ENCODE measurements around the gene GLT8D1. TPM values are rescaled to one million over a fixed set of nuclear protein-coding genes. Genes with fewer than 3 reads are reported as not detected.

The GLT8D1 gene
- total RNA-seq, 2 experiments from 2014 or later = 34.0 to 35.6 TPM

DNA sequence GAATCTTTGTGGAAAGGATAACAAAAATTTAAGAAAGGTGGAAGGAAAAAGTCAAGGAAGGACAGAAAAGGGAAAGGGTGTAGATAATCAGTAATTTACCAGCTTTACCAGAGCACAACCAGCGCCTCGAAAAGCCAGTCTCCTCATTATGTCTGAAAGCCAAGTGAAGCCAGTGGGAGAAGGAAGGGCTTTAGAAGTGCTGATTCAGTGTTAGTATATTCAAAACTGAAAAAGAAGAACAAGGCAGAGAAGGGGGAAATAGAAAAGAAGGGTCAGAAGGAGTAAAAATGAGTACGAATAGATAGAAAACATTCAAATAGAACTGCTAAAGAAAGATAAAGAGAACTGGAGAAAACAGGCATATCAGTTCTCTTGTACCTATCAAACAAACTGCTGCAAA, 24.0 kb downstream of the GLT8D1 start:
- H4K20me1 ChIP-seq (ENCODE audit: insufficient read depth, low read length) = peaks cover 17% of the 10 kb centered on the region; the same call in 1 of the 2 replicates
- H3K27ac ChIP-seq (ENCODE audit: low read depth, low read length, poor library complexity, severe bottlenecking) = no peak overlapping the region
- CTCF ChIA-PET (ENCODE audit: unreplicated experiment) = no interaction called here
- TF ChIP-seq, protein P1, sequence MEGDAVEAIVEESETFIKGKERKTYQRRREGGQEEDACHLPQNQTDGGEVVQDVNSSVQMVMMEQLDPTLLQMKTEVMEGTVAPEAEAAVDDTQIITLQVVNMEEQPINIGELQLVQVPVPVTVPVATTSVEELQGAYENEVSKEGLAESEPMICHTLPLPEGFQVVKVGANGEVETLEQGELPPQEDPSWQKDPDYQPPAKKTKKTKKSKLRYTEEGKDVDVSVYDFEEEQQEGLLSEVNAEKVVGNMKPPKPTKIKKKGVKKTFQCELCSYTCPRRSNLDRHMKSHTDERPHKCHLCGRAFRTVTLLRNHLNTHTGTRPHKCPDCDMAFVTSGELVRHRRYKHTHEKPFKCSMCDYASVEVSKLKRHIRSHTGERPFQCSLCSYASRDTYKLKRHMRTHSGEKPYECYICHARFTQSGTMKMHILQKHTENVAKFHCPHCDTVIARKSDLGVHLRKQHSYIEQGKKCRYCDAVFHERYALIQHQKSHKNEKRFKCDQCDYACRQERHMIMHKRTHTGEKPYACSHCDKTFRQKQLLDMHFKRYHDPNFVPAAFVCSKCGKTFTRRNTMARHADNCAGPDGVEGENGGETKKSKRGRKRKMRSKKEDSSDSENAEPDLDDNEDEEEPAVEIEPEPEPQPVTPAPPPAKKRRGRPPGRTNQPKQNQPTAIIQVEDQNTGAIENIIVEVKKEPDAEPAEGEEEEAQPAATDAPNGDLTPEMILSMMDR (conservative IDR thresholded peaks at IDR 0.05; ENCODE audit: low read length) = no peak
- TF ChIP-seq EZH2phosphoT487 (IDR thresholded peaks at IDR 0.05; ENCODE audit: borderline replicate concordance, low read depth, low read length) = no peak
- POLR2A ChIA-PET = interaction anchor here (0.7 kb wide), 1 partner anchor 9 kb away, joined by 3 read pairs; no protein-coding TSS in a partner anchor
- no peak for DNase-seq (ENCODE audit: low spot score)
- BruUV-seq (replicated peaks) = no TSS peak
- no peak overlapping the region for H3K4me3 ChIP-seq (ENCODE audit: low read depth, low read length, poor library complexity, severe bottlenecking)
- peaks cover 22% of the 10 kb centered on the region for H3K4me1 ChIP-seq (ENCODE audit: insufficient read depth, low read length, poor library complexity, severe bottlenecking)
- peaks cover 66% of the 10 kb centered on the region for H3K79me2 ChIP-seq (ENCODE audit: insufficient read depth, low read depth, low read length)
- no peaks in the 10 kb centered on the region for H3K9me3 ChIP-seq (ENCODE audit: low read length)
- peaks cover 61% of the 10 kb centered on the region for H3K36me3 ChIP-seq (ENCODE audit: insufficient read depth, low read length)
- intact Hi-C loops (cut with micrococcal nuclease; ENCODE audit: unreplicated experiment) = no loop called here
- H3K9me2 ChIP-seq (ENCODE audit: insufficient read depth, low read length) = no peaks in the 10 kb centered on the region
- no peak overlapping the region for H3K4me2 ChIP-seq (ENCODE audit: low read length)
- H2AFZ ChIP-seq (ENCODE audit: low read length) = no peak overlapping the region

DNA sequence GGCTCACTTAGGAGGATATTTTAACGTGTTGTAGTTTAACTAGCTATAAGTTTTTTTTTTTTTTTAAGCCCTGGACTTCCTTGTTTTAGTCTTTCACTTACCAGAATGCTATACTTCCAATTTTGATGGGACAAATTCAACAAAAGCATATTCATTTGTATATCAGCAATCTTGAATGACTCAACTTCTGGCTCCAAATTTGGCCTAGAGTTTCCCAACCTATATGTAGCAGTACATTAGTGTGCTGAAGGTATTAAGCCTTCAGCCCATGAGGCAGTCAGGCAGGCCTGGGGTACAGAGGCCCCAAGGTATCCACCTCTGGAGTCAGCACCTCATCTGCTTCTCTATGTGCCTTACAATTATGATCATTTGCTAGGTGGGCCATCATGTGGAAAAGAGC, 25.8 kb downstream of the GLT8D1 start:
- Histone ChIP-seq H3K4me2 (ENCODE audit: low read length) (no peak overlapping the region), H3K36me3 (ENCODE audit: insufficient read depth, low read length) (peaks cover 71% of the 10 kb centered on the region), H3K4me1 (ENCODE audit: insufficient read depth, low read length, poor library complexity, severe bottlenecking) (peaks cover 22% of the 10 kb centered on the region), H3K27ac (ENCODE audit: low read depth, low read length, poor library complexity, severe bottlenecking) (no peak overlapping the region), H4K20me1 (ENCODE audit: insufficient read depth, low read length) (peaks cover 22% of the 10 kb centered on the region; the same call in 1 of the 2 replicates), H3K9me2 (ENCODE audit: insufficient read depth, low read length) (no peaks in the 10 kb centered on the region), H2AFZ (ENCODE audit: low read length) (no peak overlapping the region), H3K4me3 (ENCODE audit: low read depth, low read length, poor library complexity, severe bottlenecking) (no peak overlapping the region), H3K9me3 (ENCODE audit: low read length) (no peaks in the 10 kb centered on the region), H3K79me2 (ENCODE audit: insufficient read depth, low read depth, low read length) (peaks cover 54% of the 10 kb centered on the region)
- intact Hi-C loops (cut with micrococcal nuclease; ENCODE audit: unreplicated experiment) = no loop called here
- CTCF ChIA-PET (ENCODE audit: unreplicated experiment) = no interaction called here
- POLR2A ChIA-PET = interaction anchor here (1.2 kb wide), 1 partner anchor 26 kb away, joined by 3 read pairs; the partner anchor contains the start of genes GLT8D1 and SPCS1
- no peak for TF ChIP-seq EZH2phosphoT487 (IDR thresholded peaks at IDR 0.05; ENCODE audit: borderline replicate concordance, low read depth, low read length)
- TF ChIP-seq, protein P1 (conservative IDR thresholded peaks at IDR 0.05; ENCODE audit: low read length) = no peak
- BruUV-seq (replicated peaks) = no TSS peak
- DNase-seq (ENCODE audit: low spot score) = no peak

DNA sequence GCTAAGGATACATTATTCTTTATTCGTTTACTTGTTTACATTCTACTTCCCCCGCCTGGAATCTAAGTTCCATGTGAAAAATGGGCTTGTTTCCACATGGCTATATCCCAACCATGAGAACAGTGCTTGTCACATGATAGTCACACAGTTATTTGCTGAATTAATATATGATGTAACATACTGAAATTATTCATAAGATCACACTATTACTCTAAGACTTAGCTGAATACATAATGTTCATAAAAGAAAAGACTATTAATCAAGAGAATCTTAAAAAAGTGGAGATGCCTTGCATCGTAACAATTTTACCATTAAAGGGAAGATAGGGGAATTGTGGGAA, 26.4 kb downstream of the GLT8D1 start:
- intact Hi-C loops (cut with micrococcal nuclease; ENCODE audit: unreplicated experiment) = no loop called here
- no peak overlapping the region for H3K27ac ChIP-seq (ENCODE audit: low read depth, low read length, poor library complexity, severe bottlenecking)
- POLR2A ChIA-PET = interaction anchor here (1.2 kb wide), 1 partner anchor 27 kb away, joined by 3 read pairs; the partner anchor contains the start of genes GLT8D1 and SPCS1
- no peak overlapping the region for H2AFZ ChIP-seq (ENCODE audit: low read length)
- H3K4me2 ChIP-seq (ENCODE audit: low read length) = no peak overlapping the region
- H3K4me1 ChIP-seq (ENCODE audit: insufficient read depth, low read length, poor library complexity, severe bottlenecking) = peaks cover 16% of the 10 kb centered on the region
- CTCF ChIA-PET (ENCODE audit: unreplicated experiment) = no interaction called here
- no peaks in the 10 kb centered on the region for H3K9me2 ChIP-seq (ENCODE audit: insufficient read depth, low read length)
- no peak for DNase-seq (ENCODE audit: low spot score)
- peaks cover 47% of the 10 kb centered on the region for H3K79me2 ChIP-seq (ENCODE audit: insufficient read depth, low read depth, low read length)
- H3K4me3 ChIP-seq (ENCODE audit: low read depth, low read length, poor library complexity, severe bottlenecking) = no peak overlapping the region
- TF ChIP-seq EZH2phosphoT487 (IDR thresholded peaks at IDR 0.05; ENCODE audit: borderline replicate concordance, low read depth, low read length) = no peak
- TF ChIP-seq, protein P1 (conservative IDR thresholded peaks at IDR 0.05; ENCODE audit: low read length) = no peak
- H3K36me3 ChIP-seq (ENCODE audit: insufficient read depth, low read length) = peaks cover 74% of the 10 kb centered on the region
- peaks cover 17% of the 10 kb centered on the region; the same call in 1 of the 2 replicates for H4K20me1 ChIP-seq (ENCODE audit: insufficient read depth, low read length)
- BruUV-seq (replicated peaks) = no TSS peak
- H3K9me3 ChIP-seq (ENCODE audit: low read length) = no peaks in the 10 kb centered on the region
